GM12801 (cell line): ENCODE data around the gene GTF2H3.

Experiments
- CTCF ChIP-seq: IDR thresholded peaks from one replicate; pipeline ENCODE4 v1.5.1; 2011; ENCODE audit warnings: control low read depth; ENCODE audit not compliant: insufficient read length; ENCODE audit errors: extremely low read depth

The GTF2H3 gene

GRCh38 chr12:123670882-123671728 lies 37.5 kb downstream of the GTF2H3 start, which contains the start of gene TCTN2:
TCTN2 (plus strand) TSS chr12:123671113; CDS start chr12:123671241, 128 bp downstream.
- no peak for TF ChIP-seq CTCF

DNA sequence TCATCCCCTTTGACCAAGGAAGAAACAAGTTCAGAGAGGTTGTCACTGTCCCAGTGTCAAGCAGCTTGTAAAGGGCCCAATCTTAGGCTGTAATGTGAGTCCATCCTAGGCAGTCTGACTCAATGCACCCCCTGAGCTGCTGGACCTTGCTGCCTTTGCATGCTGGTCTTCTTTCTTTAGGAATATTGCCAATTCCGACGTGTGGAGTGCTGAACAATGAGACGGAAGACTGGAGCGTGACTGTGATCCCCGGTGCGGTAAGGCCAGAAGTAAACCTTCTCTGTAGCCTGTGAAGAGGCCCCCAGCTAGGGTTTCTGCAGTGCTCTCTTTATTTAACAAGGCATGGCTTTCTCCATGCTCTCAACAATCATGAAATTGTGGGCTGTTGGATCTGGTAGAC lies 38.2 kb downstream of the GTF2H3 start:
- TF ChIP-seq CTCF: no peak

DNA sequence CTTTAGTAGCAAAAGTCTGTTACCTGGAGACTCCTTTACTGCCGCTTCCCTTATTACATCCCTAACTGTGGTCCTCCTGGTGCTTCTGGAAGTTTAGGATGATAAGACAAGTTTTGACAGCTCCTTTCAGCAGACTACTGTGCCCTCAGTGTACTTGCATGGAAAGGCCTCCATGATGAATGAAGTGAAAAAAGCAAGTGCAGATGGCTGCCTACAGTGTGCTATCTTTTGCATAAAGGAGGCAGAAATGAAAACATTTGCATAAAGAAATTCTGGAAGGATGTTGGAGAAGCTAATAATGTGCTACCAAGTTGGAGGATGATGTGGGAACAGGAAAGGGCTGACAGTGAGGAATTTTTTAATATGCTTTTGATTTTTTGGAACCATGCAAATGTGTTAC lies 41.8 kb downstream of the GTF2H3 start:
- TF ChIP-seq CTCF: no peak

- TF ChIP-seq CTCF: no peak
These were observed 43.1 kb downstream of the GTF2H3 start for GRCh38 chr12:123676616-123677320.

GRCh38 chr12:123678981-123679380 lies 45.4 kb downstream of the GTF2H3 start:
- no peak for TF ChIP-seq CTCF

GRCh38 chr12:123681605-123682004 lies 48.0 kb downstream of the GTF2H3 start:
- TF ChIP-seq CTCF: no peak

DNA sequence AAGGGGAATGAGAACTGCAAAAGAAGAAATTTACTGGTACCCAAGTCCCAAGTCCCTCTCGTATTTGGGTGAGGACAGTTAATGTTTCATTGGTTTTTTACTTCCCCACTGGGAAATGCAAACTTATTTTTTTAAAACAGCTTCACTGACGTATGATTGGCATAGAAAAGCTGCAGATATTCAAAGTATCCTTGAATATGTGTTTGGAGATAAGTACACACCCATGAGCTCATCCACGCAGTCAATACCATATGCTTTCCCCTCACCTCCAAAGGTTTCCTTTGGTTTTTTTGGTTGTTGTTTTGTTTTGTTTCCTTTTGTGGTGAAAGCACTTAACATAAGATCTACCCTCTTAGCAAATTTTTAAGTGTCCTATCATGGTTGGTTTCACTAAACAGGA lies 50.3 kb downstream of the GTF2H3 start:
- no peak for TF ChIP-seq CTCF
